Activated CD8-positive, alpha-beta T cell treated with anti-CD3 and anti-CD28 coated beads for 36 hours (primary cell): Measurements from ENCODE around the gene MEGF11. TPM values are rescaled to one million over a fixed set of nuclear protein-coding genes. Genes with fewer than 3 reads are reported as not detected.

ENCODE experiments used
- ATAC-seq: fragments of 200-7000 bp; cut with Tn5 transposase; one replicate; pipeline ENCODE4 v1.10.0; 2021; ENCODE audit warnings: mild to moderate bottlenecking, moderate library complexity
- CTCF ChIA-PET: fragments of 350-600 bp; sonication (Branson Sonifier 250); formaldehyde crosslinking; loops from one replicate; lab custom pipeline; 2021; ENCODE audit warnings: antibody characterized with exemption; lab: Charles Lee
- POLR2A ChIA-PET: fragments of 350-600 bp; sonication (Branson Sonifier 250); formaldehyde crosslinking; loops from one replicate; lab custom pipeline; 2021; ENCODE audit warnings: antibody characterized with exemption; lab: Charles Lee
- DNase-seq: peaks from one replicate; pipeline ENCODE4 v3.0.0-alpha.2; 2020
- H3K27ac Mint-ChIP-seq: one replicate; pipeline ENCODE4 v1.8.0; 2021; ENCODE audit warnings: mild to moderate bottlenecking, mixed read lengths
- H3K27me3 Mint-ChIP-seq: one replicate; pipeline ENCODE4 v1.8.0; 2021; ENCODE audit warnings: mixed read lengths
- H3K36me3 Mint-ChIP-seq: one replicate; pipeline ENCODE4 v1.8.0; 2021; ENCODE audit warnings: low read depth, mixed read lengths
- H3K4me1 Mint-ChIP-seq: one replicate; pipeline ENCODE4 v1.8.0; 2021; ENCODE audit warnings: low read depth, mixed read lengths
- H3K4me3 Mint-ChIP-seq: one replicate; pipeline ENCODE4 v1.8.0; 2021; ENCODE audit warnings: mild to moderate bottlenecking, moderate library complexity, mixed read lengths
- H3K9me3 Mint-ChIP-seq: one replicate; pipeline ENCODE4 v1.8.0; 2021; ENCODE audit warnings: mixed read lengths
- intact Hi-C: fragments of 100-400 bp; cut with micrococcal nuclease; formaldehyde crosslinking; loops from one replicate; pipeline ENCODE4 v1.10.0; 2022
- total RNA-seq, 2 experiments: library from RNA; stranded (reverse); gene quantifications; one replicate each; pipeline ENCODE4 v1.2.3, GENCODE V29; 2021
- TF ChIP-seq, protein P1 (sequence below): fragments of 200-600 bp; IDR thresholded peaks from one replicate; pipeline ENCODE4 v1.8.0; 2022; ENCODE audit warnings: antibody characterized with exemption, mild to moderate bottlenecking

MEGF11 gene
- total RNA-seq, 2 experiments from 2014 or later: not detected

DNA sequence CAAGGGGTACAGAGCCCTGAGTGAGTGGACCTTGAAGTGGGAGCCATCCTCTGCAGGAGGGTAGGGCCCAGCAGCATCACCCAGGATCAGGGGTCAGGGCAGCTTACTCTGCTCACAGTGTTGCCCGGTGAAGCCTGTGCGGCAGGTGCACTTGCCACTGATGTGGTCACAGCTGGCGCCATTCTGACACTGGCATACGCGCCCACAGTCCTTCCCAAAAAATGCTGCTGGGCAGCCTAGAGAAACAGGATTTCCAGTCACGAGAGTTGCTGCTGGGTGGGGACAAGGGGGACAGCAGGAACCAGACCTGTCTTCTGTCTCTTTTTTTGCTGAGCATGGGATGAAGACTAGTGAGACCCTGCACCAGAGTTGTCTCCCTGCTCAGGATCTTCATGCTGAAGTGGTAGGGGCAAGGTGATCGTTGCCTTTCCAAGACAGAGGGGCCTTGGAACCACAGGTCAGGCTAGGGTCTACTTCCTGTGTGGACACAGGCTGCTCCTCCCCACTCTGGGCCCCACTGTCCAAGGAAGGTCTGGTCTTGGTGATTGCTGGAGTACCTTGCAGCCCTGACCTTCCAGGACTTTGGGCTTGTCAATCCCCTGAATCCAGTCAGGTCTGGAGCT, 337.4 kb downstream of the MEGF11 start:
- Mint-ChIP-seq H3K36me3 (no peaks in the 10 kb centered on the region), H3K27me3 (no peaks in the 10 kb centered on the region), H3K9me3 (no peaks in the 10 kb centered on the region), H3K4me3 (no peak overlapping the region), H3K4me1 (peaks cover 23% of the 10 kb centered on the region), H3K27ac (no peak overlapping the region)
- ChIA-PET CTCF (interaction anchor here (1.9 kb wide), 1 partner anchor 16 kb away, joined by 5 read pairs; no protein-coding TSS in a partner anchor), POLR2A (no interaction called here)
- no peak for DNase-seq
- ATAC-seq: no peak
- intact Hi-C loops: no loop called here
- TF ChIP-seq, protein P1, sequence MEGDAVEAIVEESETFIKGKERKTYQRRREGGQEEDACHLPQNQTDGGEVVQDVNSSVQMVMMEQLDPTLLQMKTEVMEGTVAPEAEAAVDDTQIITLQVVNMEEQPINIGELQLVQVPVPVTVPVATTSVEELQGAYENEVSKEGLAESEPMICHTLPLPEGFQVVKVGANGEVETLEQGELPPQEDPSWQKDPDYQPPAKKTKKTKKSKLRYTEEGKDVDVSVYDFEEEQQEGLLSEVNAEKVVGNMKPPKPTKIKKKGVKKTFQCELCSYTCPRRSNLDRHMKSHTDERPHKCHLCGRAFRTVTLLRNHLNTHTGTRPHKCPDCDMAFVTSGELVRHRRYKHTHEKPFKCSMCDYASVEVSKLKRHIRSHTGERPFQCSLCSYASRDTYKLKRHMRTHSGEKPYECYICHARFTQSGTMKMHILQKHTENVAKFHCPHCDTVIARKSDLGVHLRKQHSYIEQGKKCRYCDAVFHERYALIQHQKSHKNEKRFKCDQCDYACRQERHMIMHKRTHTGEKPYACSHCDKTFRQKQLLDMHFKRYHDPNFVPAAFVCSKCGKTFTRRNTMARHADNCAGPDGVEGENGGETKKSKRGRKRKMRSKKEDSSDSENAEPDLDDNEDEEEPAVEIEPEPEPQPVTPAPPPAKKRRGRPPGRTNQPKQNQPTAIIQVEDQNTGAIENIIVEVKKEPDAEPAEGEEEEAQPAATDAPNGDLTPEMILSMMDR: no peak

- TF ChIP-seq, protein P1: no peak
- ChIA-PET CTCF (no interaction called here), POLR2A (no interaction called here)
- no peaks in the 10 kb centered on the region for H3K27me3 Mint-ChIP-seq
- H3K4me3 Mint-ChIP-seq: no peak overlapping the region
- H3K36me3 Mint-ChIP-seq: no peaks in the 10 kb centered on the region
- H3K27ac Mint-ChIP-seq: no peak overlapping the region
- intact Hi-C loops: no loop called here
- H3K4me1 Mint-ChIP-seq: peaks cover 20% of the 10 kb centered on the region
- ATAC-seq: no peak
- no peaks in the 10 kb centered on the region for H3K9me3 Mint-ChIP-seq
- no peak for DNase-seq
These were observed 338.3 kb downstream of the MEGF11 start for GRCh38 chr15:65914981-65915925.

DNA sequence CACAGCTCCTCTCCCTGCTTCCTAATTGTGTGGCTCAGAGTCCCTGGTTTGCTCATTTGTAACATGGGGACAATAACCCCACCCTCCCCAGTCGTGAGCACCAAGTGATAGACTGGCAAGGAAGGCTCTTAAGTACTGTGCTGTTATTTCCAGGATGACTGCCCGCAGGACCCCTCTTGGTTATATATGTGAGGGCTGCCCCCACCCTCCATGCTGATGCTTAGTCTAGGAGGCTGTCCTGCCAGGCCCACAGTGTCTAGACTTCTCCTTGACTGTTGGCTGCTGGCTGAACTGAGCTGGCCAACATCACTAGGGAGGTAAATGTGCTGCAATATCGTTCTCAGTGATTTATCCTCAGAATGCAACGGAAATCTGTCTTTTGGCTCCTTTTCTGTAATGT, 339.2 kb downstream of the MEGF11 start:
- H3K36me3 Mint-ChIP-seq: no peaks in the 10 kb centered on the region
- no peak overlapping the region for H3K27ac Mint-ChIP-seq
- POLR2A ChIA-PET: no interaction called here

GRCh38 chr15:65913631-65914199, 339.8 kb downstream of the MEGF11 start:
- Mint-ChIP-seq H3K27ac (no peak overlapping the region), H3K4me1 (peaks cover 16% of the 10 kb centered on the region), H3K9me3 (no peaks in the 10 kb centered on the region), H3K36me3 (no peaks in the 10 kb centered on the region), H3K4me3 (no peak overlapping the region), H3K27me3 (no peaks in the 10 kb centered on the region)
- ATAC-seq (no peak), DNase-seq (no peak)
- ChIA-PET CTCF (interaction anchor here (0.9 kb wide), 1 partner anchor 9 kb away, joined by 3 read pairs; no protein-coding TSS in a partner anchor), POLR2A (no interaction called here)
- TF ChIP-seq, protein P1: no peak
- intact Hi-C loops: no loop called here

More for the DNA sequence above, 339.2 kb downstream of the MEGF11 start:
- no peaks in the 10 kb centered on the region for H3K27me3 Mint-ChIP-seq
- H3K9me3 Mint-ChIP-seq: no peaks in the 10 kb centered on the region
- ATAC-seq (no peak), DNase-seq (no peak)
- H3K4me1 Mint-ChIP-seq: peaks cover 16% of the 10 kb centered on the region
- intact Hi-C loops: no loop called here
- TF ChIP-seq, protein P1: no peak
- CTCF ChIA-PET: no interaction called here
- H3K4me3 Mint-ChIP-seq: no peak overlapping the region
